H1 (cell line): ENCODE data around the gene RNGTT. TPM values are rescaled to one million over a fixed set of nuclear protein-coding genes. Genes with fewer than 3 reads are reported as not detected.

Experiments used
- CTCF ChIA-PET: fragments of 300-600 bp; sonication (Branson Sonifier 250); formaldehyde crosslinking; loops from one replicate; lab custom pipeline; 2021; ENCODE audit not compliant: partially characterized antibody; lab: Charles Lee
- POLR2A ChIA-PET: fragments of 300-600 bp; sonication (Branson Sonifier 250); formaldehyde crosslinking; loops from one replicate; lab custom pipeline; 2021; ENCODE audit warnings: inconsistent platforms; ENCODE audit not compliant: partially characterized antibody; lab: Charles Lee
- DNase-seq, 2 experiments: peaks; one replicate each; pipeline versions ENCODE4 v3.0.0 to v3.0.0-alpha.2; 2010 to 2022; ENCODE audit warnings: low spot score in 2 of 2, low read depth in 1 of 2, mixed read lengths in 1 of 2
- FAIRE-seq: peaks from 2 replicates; lab custom pipeline; 2011; peaks lifted over from hg19 to GRCh38; lab: Jason Lieb, UNC
- H2AFZ ChIP-seq: 2 replicates; pipeline ENCODE4 v1.8.1; 2012; ENCODE audit warnings: low read length, inconsistent platforms
- H2AK5ac ChIP-seq: 2 replicates; pipeline ENCODE4 v1.6.1; 2013; ENCODE audit warnings: low read depth, low read length
- H2BK120ac ChIP-seq: replicated peaks from 2 replicates; pipeline ENCODE3; 2013; ENCODE audit warnings: low read depth, low read length, inconsistent platforms
- H2BK12ac ChIP-seq: 2 replicates; pipeline ENCODE4 v1.6.1; 2013; ENCODE audit warnings: low read depth, low read length
- H2BK15ac ChIP-seq: 2 replicates; pipeline ENCODE4 v1.6.1; 2013; ENCODE audit warnings: low read length
- H2BK20ac ChIP-seq: 2 replicates; pipeline ENCODE4 v1.6.1; 2013; ENCODE audit warnings: low read length
- H2BK5ac ChIP-seq: 2 replicates; pipeline ENCODE4 v1.6.1; 2013; ENCODE audit warnings: low read depth, low read length
- H3K14ac ChIP-seq: 2 replicates; pipeline ENCODE4 v1.6.1; 2013; ENCODE audit warnings: inconsistent platforms; ENCODE audit not compliant: insufficient read length
- H3K18ac ChIP-seq: 2 replicates; pipeline ENCODE4 v1.6.1; 2013; ENCODE audit warnings: low read length; ENCODE audit errors: extremely low read depth
- H3K23ac ChIP-seq: 2 replicates; pipeline ENCODE4 v1.6.1; 2013; ENCODE audit warnings: inconsistent platforms; ENCODE audit not compliant: insufficient read length
- H3K23me2 ChIP-seq: 2 replicates; pipeline ENCODE4 v1.6.1; 2013; ENCODE audit warnings: low read depth, low read length
- H3K27ac ChIP-seq: 2 replicates; pipeline ENCODE4 v1.6.1; 2011; ENCODE audit warnings: low read depth, low read length, inconsistent platforms
- H3K27me3 ChIP-seq, 4 experiments: replicated peaks in 1 of 4; 1 replicate in 1 of 4; 2 replicates in 3 of 4; pipeline versions ENCODE4 v1.6.1 to v1.8.1; 2011 to 2013; ENCODE audit warnings: low read length in 3 of 4, mild to moderate bottlenecking in 3 of 4, inconsistent platforms in 2 of 4, mixed read lengths in 2 of 4, moderate library complexity in 1 of 4; ENCODE audit not compliant: control insufficient read depth in 3 of 4, insufficient read depth in 3 of 4; ENCODE audit errors: extremely low read depth in 1 of 4
- H3K36me3 ChIP-seq, 4 experiments: 2 replicates each; pipeline versions ENCODE4 v1.6.1 to v1.8.1; 2011 to 2013; ENCODE audit warnings: mild to moderate bottlenecking in 4 of 4, low read length in 3 of 4, moderate library complexity in 2 of 4, control low read depth in 1 of 4, inconsistent platforms in 1 of 4; ENCODE audit not compliant: insufficient read depth in 4 of 4, control insufficient read depth in 2 of 4
- H3K4ac ChIP-seq: replicated peaks from 2 replicates; pipeline ENCODE3; 2013; ENCODE audit warnings: low read length, low read depth, mixed read lengths, inconsistent platforms; ENCODE audit not compliant: insufficient read length
- H3K4me1 ChIP-seq, 4 experiments: replicated peaks in 1 of 4; 1 replicate in 1 of 4; 2 replicates in 3 of 4; pipeline versions ENCODE4 v1.6.1 to v1.8.1; 2011 to 2013; ENCODE audit warnings: low read length in 3 of 4, inconsistent platforms in 2 of 4, mixed read lengths in 1 of 4; ENCODE audit not compliant: insufficient read depth in 4 of 4, control insufficient read depth in 3 of 4
- H3K4me2 ChIP-seq, 2 experiments: 2 replicates each; pipeline versions ENCODE4 v1.6.1 to v1.8.1; 2011 to 2013; ENCODE audit warnings: low read depth in 2 of 2, low read length in 2 of 2, control low read depth in 1 of 2, inconsistent platforms in 1 of 2, mild to moderate bottlenecking in 1 of 2; ENCODE audit not compliant: insufficient read depth in 1 of 2
- H3K4me3 ChIP-seq, 4 experiments: fragments of 200-600, 300-600 bp in 1 of 4; sonication (generic), shearing (Covaris generic), sonication (Bioruptor Twin) in 1 of 4; 2 replicates each; pipeline versions ENCODE4 v1.5.1 to v1.8.1; 2011 to 2016; ENCODE audit warnings: low read length in 4 of 4, low read depth in 3 of 4, control low read depth in 2 of 4, inconsistent platforms in 2 of 4, mild to moderate bottlenecking in 2 of 4, mixed read lengths in 1 of 4, moderate library complexity in 1 of 4; ENCODE audit not compliant: insufficient read depth in 2 of 4; ENCODE audit errors: extremely low read depth in 1 of 4
- H3K56ac ChIP-seq: replicated peaks from 2 replicates; pipeline ENCODE3; 2013; ENCODE audit warnings: low read depth, mild to moderate bottlenecking, mixed read lengths, low read length, inconsistent platforms; ENCODE audit not compliant: insufficient read length
- H3K79me1 ChIP-seq: 2 replicates; pipeline ENCODE4 v1.6.1; 2013; ENCODE audit warnings: low read depth, low read length, control low read depth
- H3K79me2 ChIP-seq, 2 experiments: 2 replicates each; pipeline versions ENCODE4 v1.6.1 to v1.8.1; 2012 to 2013; ENCODE audit warnings: low read length in 2 of 2, mild to moderate bottlenecking in 2 of 2, inconsistent platforms in 1 of 2; ENCODE audit not compliant: insufficient read depth in 2 of 2, control insufficient read depth in 1 of 2
- H3K9ac ChIP-seq, 4 experiments: replicated peaks in 1 of 4; 1 replicate in 1 of 4; 2 replicates in 3 of 4; pipeline versions ENCODE4 v1.6.1 to v1.8.1; 2011 to 2013; ENCODE audit warnings: low read depth in 3 of 4, low read length in 3 of 4, control low read depth in 2 of 4, mild to moderate bottlenecking in 2 of 4, moderate library complexity in 2 of 4, inconsistent platforms in 1 of 4; ENCODE audit errors: extremely low read depth in 1 of 4
- H3K9me3 ChIP-seq, 2 experiments: 2 replicates each; pipeline versions ENCODE4 v1.6.1 to v1.8.1; 2012 to 2013; ENCODE audit warnings: mild to moderate bottlenecking in 2 of 2, moderate library complexity in 2 of 2, control low read depth in 1 of 2, inconsistent platforms in 1 of 2, low read depth in 1 of 2, low read length in 1 of 2, mixed read lengths in 1 of 2; ENCODE audit not compliant: insufficient read depth in 2 of 2
- H4K20me1 ChIP-seq, 2 experiments: replicated peaks in 1 of 2; 2 replicates each; pipeline versions ENCODE3 to v1.8.1; 2011 to 2013; ENCODE audit warnings: inconsistent platforms in 2 of 2, low read length in 2 of 2, mild to moderate bottlenecking in 1 of 2; ENCODE audit not compliant: insufficient read depth in 2 of 2, control insufficient read depth in 1 of 2
- H4K5ac ChIP-seq: 2 replicates; pipeline ENCODE4 v1.6.1; 2013; ENCODE audit warnings: low read length, low read depth, mixed read lengths, inconsistent platforms; ENCODE audit not compliant: insufficient read length
- H4K8ac ChIP-seq: 2 replicates; pipeline ENCODE4 v1.8.0; 2013; ENCODE audit warnings: mild to moderate bottlenecking, moderate library complexity, low read length, inconsistent platforms; ENCODE audit not compliant: insufficient read depth; ENCODE audit errors: extremely low read depth
- H4K91ac ChIP-seq: replicated peaks from 2 replicates; pipeline ENCODE3; 2013; ENCODE audit warnings: low read length, mixed read lengths, inconsistent platforms; ENCODE audit not compliant: insufficient read length
- BCL11A ChIP-seq, 2 experiments: IDR thresholded peaks; one replicate each; pipeline ENCODE4 v1.6.1; 2011; ENCODE audit warnings: low read depth in 2 of 2, low read length in 2 of 2, mild to moderate bottlenecking in 2 of 2
- RFX5 ChIP-seq: IDR thresholded peaks from 2 replicates; pipeline ENCODE4 v1.6.1; 2011; ENCODE audit warnings: low read depth, low read length, improper control_type of control experiment, borderline replicate concordance
- SP1 ChIP-seq: IDR thresholded peaks from 2 replicates; pipeline ENCODE4 v1.6.1; 2011; ENCODE audit warnings: low read depth, low read length
- WGBS, 2 experiments: shearing (Covaris generic) in 1 of 2; methylation state at CpG; one replicate each; pipeline versions ENCODE4 v1.1.6 to v1.1.7; 2013 to 2015; ENCODE audit warnings: low lambda C conversion rate in 2 of 2, mixed read lengths in 2 of 2, inconsistent platforms in 1 of 2, low coverage in 1 of 2, missing lambda C conversion rate in 1 of 2; ENCODE audit not compliant: insufficient replicate concordance in 2 of 2, insufficient coverage in 1 of 2, insufficient read length in 1 of 2; ENCODE audit errors: extremely low coverage in 1 of 2, missing lambda C conversion rate in 1 of 2; 5-methylcytosine and 5-hydroxymethylcytosine counted together
- polyA plus RNA-seq, 7 experiments: library from polyadenylated mRNA; depleted of rRNA in 3 of 7; stranded (reverse) in 5 of 7; unstranded in 2 of 7; fragments of >200 nt in 5 of 7; fragments of 200-250 nt in 2 of 7; gene quantifications; 1 replicate in 5 of 7; 2 replicates in 1 of 7; 4 replicates in 1 of 7; pipeline versions ENCODE4 v1.2.1 to v1.2.3, GENCODE V29; 2011 to 2013; ENCODE audit warnings: missing spikeins in 2 of 7, mixed read lengths in 2 of 7
- total RNA-seq: library from RNA; stranded (reverse); fragmentation: NEBNext Ultra II Directional; extraction: Animal tissue kit (Norgen Biotek cat#: 25700); gene quantifications from 2 replicates; pipeline ENCODE4 v1.2.1, GENCODE V29; 2021

The RNGTT gene
- total and polyA plus RNA-seq, 2 of the 8 experiments (the other 6 are each of a cell fraction or from before 2014, with no cell fraction given), result 3.6 to 21.2 TPM

- FAIRE-seq, result no peak
- 92% methylated on average over 2 of the region's 2 CpGs; no CpG with 5 or more reads in 1 of the 2 experiments for WGBS, 2 experiments
Measured at GRCh38 chr6:88895911-88896310, 67.5 kb downstream of the RNGTT start.

More at GRCh38 chr6:88895911-88896310, 67.5 kb downstream of the RNGTT start:
- Histone ChIP-seq H3K14ac (no peak overlapping the region), H2AK5ac (no peak overlapping the region), H4K5ac (no peak overlapping the region), H3K23ac (no peak overlapping the region), H3K27ac (no peak overlapping the region), H2BK5ac (no peak overlapping the region), H4K20me1 (no peaks in the 10 kb centered on the region), H3K9ac (no peak overlapping the region), H2BK15ac (no peak overlapping the region), H3K4me1 (peaks cover 0 to 3% (median 0%) of the 10 kb centered on the region in 4 experiments; a peak in 1 of 7 replicates), H4K8ac (no peak overlapping the region), H3K4me2 (no peak overlapping the region), H2BK20ac (no peak overlapping the region), H3K4ac (no peak overlapping the region), H2BK12ac (no peak overlapping the region), H3K18ac (no peak overlapping the region), H2BK120ac (no peak overlapping the region), H3K23me2 (no peaks in the 10 kb centered on the region), H3K4me3 (no peak overlapping the region), H3K36me3 (peaks cover 0 to 5% (median 0%) of the 10 kb centered on the region in 4 experiments; a peak in 1 of 8 replicates), H3K9me3 (no peaks in the 10 kb centered on the region), H4K91ac (no peak overlapping the region), H3K27me3 (no peaks in the 10 kb centered on the region), H3K79me1 (no peaks in the 10 kb centered on the region), H2AFZ (no peak overlapping the region), H3K56ac (no peak overlapping the region), H3K79me2 (no peaks in the 10 kb centered on the region)
- TF ChIP-seq BCL11A (IDR thresholded peaks at IDR 0.05; ENCODE audit: low read depth in 2 of 2, low read length in 2 of 2), result no peak
- no peak for TF ChIP-seq RFX5
- TF ChIP-seq SP1, result no peak
- ChIA-PET CTCF (interaction anchor here (0.9 kb wide), 1 partner anchor 25 kb away, joined by 3 read pairs; no protein-coding TSS in a partner anchor), POLR2A (interaction anchor here (1.0 kb wide), 1 partner anchor 14 kb away, joined by 3 read pairs; no protein-coding TSS in a partner anchor)
- DNase-seq, result no peak
